Fibroblast of lung (primary cell): ENCODE data around the gene RHOD.

Experiments
- CTCF ChIP-seq, 2 donors: IDR thresholded peaks in 1 of 2; conservative IDR thresholded peaks in 1 of 2; 1 replicate in 1 of 2; 2 replicates in 1 of 2; pipeline ENCODE4 v1.5.1; 2011 to 2012; ENCODE audit warnings: low read length in 2 of 2, control low read depth in 1 of 2, inconsistent platforms in 1 of 2, low read depth in 1 of 2, mild to moderate bottlenecking in 1 of 2
- EZH2 ChIP-seq: IDR thresholded peaks from 2 replicates; pipeline ENCODE4 v1.5.1; 2012; ENCODE audit warnings: low read length, control low read depth, mild to moderate bottlenecking; ENCODE audit errors: missing control alignments

- TF ChIP-seq CTCF (conservative IDR thresholded peaks at IDR 0.05 in 1 of 2, IDR thresholded peaks at IDR 0.05 in 1 of 2; ENCODE audit: low read depth in 1 of 2, low read length in 2 of 2): no peak
- no peak for TF ChIP-seq EZH2
These were observed 3.5 kb downstream of the RHOD start for GRCh38 chr11:67060111-67060522.
